ENCODE measurements around the gene DKKL1.

Gene DKKL1

DNA sequence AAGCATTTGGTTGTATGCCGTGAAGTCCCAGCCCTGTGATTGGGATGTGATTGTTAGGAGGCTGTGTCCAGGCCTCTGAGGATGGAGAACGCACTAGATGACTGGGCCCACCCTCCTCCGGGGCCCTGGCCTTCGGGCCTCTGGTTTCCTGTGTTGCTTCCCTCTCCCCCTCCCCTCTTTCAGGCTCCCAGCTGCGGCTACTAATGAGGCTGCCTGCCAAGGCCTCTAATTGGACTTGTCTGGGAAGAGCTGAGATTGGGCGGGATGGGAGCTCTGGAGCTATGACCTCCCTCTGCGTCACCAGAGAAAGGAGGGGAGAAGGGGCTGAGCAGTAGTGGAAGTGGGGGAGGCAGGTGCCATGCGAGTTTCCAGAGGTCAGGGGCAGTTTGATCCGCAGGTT is 49.7 kb downstream of the DKKL1 start:
- no peak overlapping the region for H3K4me3 ChIP-seq (ENCODE audit: low read length)
- TF ChIP-seq, protein P1, sequence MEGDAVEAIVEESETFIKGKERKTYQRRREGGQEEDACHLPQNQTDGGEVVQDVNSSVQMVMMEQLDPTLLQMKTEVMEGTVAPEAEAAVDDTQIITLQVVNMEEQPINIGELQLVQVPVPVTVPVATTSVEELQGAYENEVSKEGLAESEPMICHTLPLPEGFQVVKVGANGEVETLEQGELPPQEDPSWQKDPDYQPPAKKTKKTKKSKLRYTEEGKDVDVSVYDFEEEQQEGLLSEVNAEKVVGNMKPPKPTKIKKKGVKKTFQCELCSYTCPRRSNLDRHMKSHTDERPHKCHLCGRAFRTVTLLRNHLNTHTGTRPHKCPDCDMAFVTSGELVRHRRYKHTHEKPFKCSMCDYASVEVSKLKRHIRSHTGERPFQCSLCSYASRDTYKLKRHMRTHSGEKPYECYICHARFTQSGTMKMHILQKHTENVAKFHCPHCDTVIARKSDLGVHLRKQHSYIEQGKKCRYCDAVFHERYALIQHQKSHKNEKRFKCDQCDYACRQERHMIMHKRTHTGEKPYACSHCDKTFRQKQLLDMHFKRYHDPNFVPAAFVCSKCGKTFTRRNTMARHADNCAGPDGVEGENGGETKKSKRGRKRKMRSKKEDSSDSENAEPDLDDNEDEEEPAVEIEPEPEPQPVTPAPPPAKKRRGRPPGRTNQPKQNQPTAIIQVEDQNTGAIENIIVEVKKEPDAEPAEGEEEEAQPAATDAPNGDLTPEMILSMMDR (conservative IDR thresholded peaks at IDR 0.05; ENCODE audit: low read depth, low read length) = no peak
- DNase-seq (ENCODE audit: low read depth) = no peak

- H3K4me3 ChIP-seq (ENCODE audit: low read length) = no peak overlapping the region
- no peak for DNase-seq (ENCODE audit: low read depth)
- TF ChIP-seq, protein P1 (conservative IDR thresholded peaks at IDR 0.05; ENCODE audit: low read depth, low read length) = no peak
These were observed 50.6 kb downstream of the DKKL1 start for GRCh38 chr19:49414256-49414655.

- TF ChIP-seq, protein P1 (conservative IDR thresholded peaks at IDR 0.05; ENCODE audit: low read depth, low read length) = no peak
- H3K4me3 ChIP-seq (ENCODE audit: low read length) = no peak overlapping the region
- no peak for DNase-seq (ENCODE audit: low read depth)
These were observed 51.6 kb downstream of the DKKL1 start for GRCh38 chr19:49415102-49415809.

- no peak overlapping the region for H3K4me3 ChIP-seq (ENCODE audit: low read length)
- TF ChIP-seq, protein P1 (conservative IDR thresholded peaks at IDR 0.05; ENCODE audit: low read depth, low read length) = no peak
- no peak for DNase-seq (ENCODE audit: low read depth)
These were observed 52.1 kb downstream of the DKKL1 start for GRCh38 chr19:49415810-49416200.

GRCh38 chr19:49417088-49417487 is 53.4 kb downstream of the DKKL1 start:
- TF ChIP-seq, protein P1 (conservative IDR thresholded peaks at IDR 0.05; ENCODE audit: low read depth, low read length) = no peak
- no peak for DNase-seq (ENCODE audit: low read depth)
- no peak overlapping the region for H3K4me3 ChIP-seq (ENCODE audit: low read length)

DNA sequence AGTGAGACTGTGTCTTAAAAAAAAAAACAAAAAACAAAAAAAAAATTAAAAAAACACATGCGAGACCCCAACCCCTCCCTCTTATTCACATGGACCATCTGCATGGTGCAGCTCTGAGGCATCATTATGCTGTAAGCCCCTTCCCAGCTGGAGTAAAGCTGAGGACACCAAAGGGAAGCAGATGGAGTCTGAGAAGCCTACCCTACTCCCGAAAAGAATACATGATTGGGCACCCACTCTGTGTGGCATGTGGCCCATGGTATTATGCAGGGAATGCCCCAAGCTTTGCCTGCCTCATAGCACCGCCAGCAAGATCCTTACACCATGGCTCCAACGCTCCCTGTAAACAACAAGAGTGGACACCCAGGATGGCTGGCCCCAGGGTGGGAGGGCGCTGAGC is 54.8 kb downstream of the DKKL1 start:
- TF ChIP-seq, protein P1 (conservative IDR thresholded peaks at IDR 0.05; ENCODE audit: low read depth, low read length) = no peak
- H3K4me3 ChIP-seq (ENCODE audit: low read length) = no peak overlapping the region
- DNase-seq (ENCODE audit: low read depth) = no peak

- H3K4me3 ChIP-seq (ENCODE audit: low read length) = no peak overlapping the region
- TF ChIP-seq, protein P1 (conservative IDR thresholded peaks at IDR 0.05; ENCODE audit: low read depth, low read length) = no peak
- DNase-seq (ENCODE audit: low read depth) = no peak
These were observed 55.5 kb downstream of the DKKL1 start for GRCh38 chr19:49419173-49419572.
